ENCODE results near the gene PSG7.
"Not testable (repeated sequence)": the region's sequence is repeated elsewhere in the genome, so short reads cannot be mapped to it uniquely, and the experiment has no call there.

Gene PSG7

DNA sequence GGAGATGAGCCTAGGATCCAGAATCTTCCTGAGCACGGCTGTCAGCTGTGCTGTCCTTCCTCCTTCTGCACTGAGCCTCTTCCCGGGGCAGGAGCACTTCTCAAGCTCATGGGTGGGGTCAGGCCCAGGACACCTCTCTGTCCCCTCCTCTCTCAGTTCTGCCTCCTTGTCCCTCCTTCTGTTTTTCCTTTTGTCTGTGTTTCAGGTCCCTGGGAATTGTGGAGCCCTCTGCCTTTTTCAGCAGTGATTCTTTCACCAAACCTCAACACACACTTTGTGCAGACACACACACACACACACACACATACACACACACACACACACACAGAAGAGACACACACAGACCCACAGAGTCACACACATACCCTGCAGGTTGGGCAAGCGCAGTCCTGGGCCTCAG, at the start of gene PSG7:
PSG7 (minus strand) TSS at position 101 of the 400 bp plus-strand sequence. CDS start 131 bp downstream, outside the sequence.
- DNase-seq (ENCODE audit: extremely low spot score); POLR2A ChIA-PET; CTCF ChIA-PET: not testable (repeated sequence)

DNA sequence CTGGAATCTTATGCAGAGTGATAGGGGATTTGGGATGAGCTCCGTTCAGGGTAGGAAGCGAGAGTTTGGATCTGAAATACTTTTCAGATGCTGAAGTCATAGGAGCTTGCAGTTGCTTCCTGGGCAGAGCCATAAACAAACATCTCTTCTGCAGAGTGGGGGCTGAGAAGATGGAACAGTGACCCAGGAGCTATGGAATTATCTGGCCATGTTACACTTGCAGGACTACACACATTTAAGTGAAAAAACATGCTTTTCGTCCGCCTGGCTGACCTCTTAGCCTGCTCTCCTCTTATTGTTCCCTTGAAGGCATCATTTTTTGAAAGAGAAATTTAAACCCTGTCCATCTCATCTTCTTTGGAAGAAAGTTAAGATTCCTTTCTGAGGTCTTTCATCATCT, 48.6 kb upstream of the PSG7 start:
- ChIA-PET POLR2A (no interaction called here), CTCF (no interaction called here)
- TF ChIP-seq ARNT (IDR thresholded peaks at IDR 0.05), result no peak
- no peak for TF ChIP-seq NFRKB (IDR thresholded peaks at IDR 0.05)
- TF ChIP-seq, protein P1, sequence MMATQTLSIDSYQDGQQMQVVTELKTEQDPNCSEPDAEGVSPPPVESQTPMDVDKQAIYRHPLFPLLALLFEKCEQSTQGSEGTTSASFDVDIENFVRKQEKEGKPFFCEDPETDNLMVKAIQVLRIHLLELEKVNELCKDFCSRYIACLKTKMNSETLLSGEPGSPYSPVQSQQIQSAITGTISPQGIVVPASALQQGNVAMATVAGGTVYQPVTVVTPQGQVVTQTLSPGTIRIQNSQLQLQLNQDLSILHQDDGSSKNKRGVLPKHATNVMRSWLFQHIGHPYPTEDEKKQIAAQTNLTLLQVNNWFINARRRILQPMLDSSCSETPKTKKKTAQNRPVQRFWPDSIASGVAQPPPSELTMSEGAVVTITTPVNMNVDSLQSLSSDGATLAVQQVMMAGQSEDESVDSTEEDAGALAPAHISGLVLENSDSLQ (IDR thresholded peaks at IDR 0.05), result no peak
- no peak for TF ChIP-seq CTBP1 (IDR thresholded peaks at IDR 0.05; ENCODE audit: borderline replicate concordance)
- no peak for TF ChIP-seq BHLHE40 (IDR thresholded peaks at IDR 0.05; ENCODE audit: borderline replicate concordance)
- TF ChIP-seq LEF1 (IDR thresholded peaks at IDR 0.05; ENCODE audit: borderline replicate concordance), result no peak
- no peak for DNase-seq (ENCODE audit: extremely low spot score)

DNA sequence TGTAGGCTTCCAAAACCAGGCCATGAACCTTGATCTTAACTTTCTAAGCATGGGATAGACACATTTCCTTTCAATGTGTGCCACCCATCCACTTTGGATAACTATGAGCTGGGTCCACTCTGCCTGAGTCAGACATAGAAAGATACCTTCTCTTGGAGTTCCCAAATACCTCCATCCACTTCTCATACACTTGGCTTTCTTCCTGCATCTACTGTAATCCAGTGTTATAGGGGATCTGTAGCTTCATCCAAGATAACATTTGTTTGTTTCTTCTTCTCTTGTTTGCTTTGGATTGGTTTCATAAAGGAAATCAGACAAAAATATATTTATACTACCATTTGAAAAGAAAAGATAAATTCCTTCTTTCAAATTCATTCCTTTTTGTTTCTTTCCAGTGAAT, 45.1 kb upstream of the PSG7 start:
- CTCF ChIA-PET; DNase-seq (ENCODE audit: extremely low spot score); POLR2A ChIA-PET: not testable (repeated sequence)

DNA sequence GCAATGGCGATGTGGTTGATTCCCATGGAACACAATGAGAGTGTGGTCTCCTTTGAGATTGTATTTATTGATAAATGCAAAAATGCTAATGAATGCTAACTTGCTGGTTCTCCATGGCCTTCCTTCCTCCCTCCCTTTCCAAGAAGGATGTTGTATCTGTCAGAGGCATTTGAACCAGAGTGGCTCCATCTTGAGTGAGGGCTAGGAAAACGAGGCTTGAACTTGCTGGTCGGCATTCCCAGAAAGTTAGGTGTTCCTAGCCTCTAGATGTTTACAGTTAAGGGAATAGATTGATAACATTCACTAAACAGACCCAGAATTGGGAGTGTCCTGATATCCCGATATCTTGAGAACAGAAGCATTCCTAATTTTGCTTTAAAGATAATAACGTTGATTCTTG, 34.4 kb upstream of the PSG7 start:
- CTCF ChIA-PET; DNase-seq (ENCODE audit: extremely low spot score); POLR2A ChIA-PET: not testable (repeated sequence)

DNA sequence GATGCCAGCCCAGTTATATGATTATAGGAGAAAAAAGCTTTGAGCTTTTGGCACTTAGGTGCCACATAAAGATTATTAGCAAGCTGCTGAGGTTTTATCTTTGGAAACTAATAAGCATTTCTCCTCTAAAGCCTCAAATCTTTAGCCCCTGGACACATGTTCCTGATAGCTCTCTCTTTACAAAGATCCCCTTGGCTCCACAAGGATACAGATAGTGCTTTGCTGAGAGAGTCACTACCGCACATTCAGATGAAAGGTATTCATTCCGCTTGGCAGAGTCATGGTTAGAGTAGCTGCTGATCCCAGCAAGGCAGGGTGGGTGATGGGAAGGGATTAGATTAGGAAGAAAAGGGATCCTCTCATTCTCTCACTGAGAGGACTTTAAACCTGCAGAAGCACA, 28.2 kb upstream of the PSG7 start:
- ChIA-PET POLR2A (no interaction called here), CTCF (no interaction called here)
- DNase-seq (ENCODE audit: extremely low spot score), result no peak
- TF ChIP-seq ZNF384 (IDR thresholded peaks at IDR 0.05) (no peak), CTBP1 (IDR thresholded peaks at IDR 0.05; ENCODE audit: borderline replicate concordance) (no peak), ELF4 (IDR thresholded peaks at IDR 0.05) (no peak), NFRKB (IDR thresholded peaks at IDR 0.05) (no peak)

DNA sequence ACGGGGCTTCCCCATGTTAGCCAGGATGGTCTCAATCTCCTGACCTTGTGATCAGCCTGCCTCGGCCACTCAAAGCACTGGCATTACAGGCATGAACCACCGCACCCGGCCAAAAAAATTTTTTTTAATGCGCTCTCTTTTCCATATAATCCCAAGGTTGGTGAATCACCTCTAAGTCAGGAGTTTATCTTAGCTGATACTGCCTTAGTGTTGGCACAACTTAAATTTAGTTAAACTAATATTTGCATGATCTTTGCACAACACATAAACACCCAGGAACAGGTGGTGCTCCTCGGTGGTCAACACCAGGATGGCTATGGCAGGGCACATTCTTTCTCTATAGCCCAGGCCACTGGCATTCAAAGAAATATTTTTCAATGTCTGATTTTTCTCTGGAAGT, 24.1 kb upstream of the PSG7 start:
- no peak for DNase-seq (ENCODE audit: extremely low spot score)
- CTCF ChIA-PET, result no interaction called here
- TF ChIP-seq, protein P1 (IDR thresholded peaks at IDR 0.05), result no peak
- TF ChIP-seq ELF4 (IDR thresholded peaks at IDR 0.05), result no peak
- TF ChIP-seq BHLHE40 (IDR thresholded peaks at IDR 0.05; ENCODE audit: borderline replicate concordance), result no peak
- no peak for TF ChIP-seq SUZ12 (IDR thresholded peaks at IDR 0.05)
- POLR2A ChIA-PET, result no interaction called here

DNA sequence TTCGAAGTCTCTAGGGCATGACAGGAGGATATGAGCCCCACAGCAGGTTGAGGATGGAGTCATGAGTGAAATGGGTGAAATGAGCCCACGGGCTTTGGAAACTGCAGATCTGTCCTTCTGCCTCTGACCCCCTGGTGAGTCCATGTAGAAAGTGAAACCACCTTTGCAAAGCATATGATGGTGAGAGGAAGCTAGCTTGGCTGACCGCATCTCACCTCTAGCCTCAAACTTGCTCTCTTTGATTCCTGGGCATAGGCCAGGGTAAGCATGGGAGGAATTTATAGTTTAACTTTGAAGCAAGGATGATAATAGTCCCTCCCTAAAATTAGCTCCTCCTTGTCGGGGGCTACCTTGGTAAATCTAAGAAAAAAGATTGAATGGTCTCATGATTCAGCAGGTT, 15.1 kb upstream of the PSG7 start:
- CTCF ChIA-PET; POLR2A ChIA-PET; DNase-seq (ENCODE audit: extremely low spot score): not testable (repeated sequence)

DNA sequence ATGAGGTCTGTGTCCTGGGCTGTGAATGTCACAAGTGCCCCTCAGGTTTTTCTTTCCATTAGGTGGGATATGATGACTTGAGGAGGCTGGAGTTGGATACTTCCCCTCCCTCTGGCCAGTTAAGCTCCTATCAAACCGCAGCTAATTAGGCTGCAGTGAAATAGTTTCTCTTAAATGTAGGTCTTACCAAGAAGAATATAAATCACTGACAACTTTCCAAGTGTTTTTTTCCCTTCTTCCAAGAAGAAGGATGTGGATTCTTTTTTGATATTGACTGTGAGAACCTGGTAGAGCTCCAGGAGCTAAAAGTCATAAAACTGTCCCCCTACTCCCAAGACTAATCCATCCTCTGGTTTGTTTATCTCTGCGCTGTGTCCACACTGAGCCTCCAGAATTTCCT, 14.5 kb upstream of the PSG7 start:
- POLR2A ChIA-PET; DNase-seq (ENCODE audit: extremely low spot score); CTCF ChIA-PET: not testable (repeated sequence)

DNA sequence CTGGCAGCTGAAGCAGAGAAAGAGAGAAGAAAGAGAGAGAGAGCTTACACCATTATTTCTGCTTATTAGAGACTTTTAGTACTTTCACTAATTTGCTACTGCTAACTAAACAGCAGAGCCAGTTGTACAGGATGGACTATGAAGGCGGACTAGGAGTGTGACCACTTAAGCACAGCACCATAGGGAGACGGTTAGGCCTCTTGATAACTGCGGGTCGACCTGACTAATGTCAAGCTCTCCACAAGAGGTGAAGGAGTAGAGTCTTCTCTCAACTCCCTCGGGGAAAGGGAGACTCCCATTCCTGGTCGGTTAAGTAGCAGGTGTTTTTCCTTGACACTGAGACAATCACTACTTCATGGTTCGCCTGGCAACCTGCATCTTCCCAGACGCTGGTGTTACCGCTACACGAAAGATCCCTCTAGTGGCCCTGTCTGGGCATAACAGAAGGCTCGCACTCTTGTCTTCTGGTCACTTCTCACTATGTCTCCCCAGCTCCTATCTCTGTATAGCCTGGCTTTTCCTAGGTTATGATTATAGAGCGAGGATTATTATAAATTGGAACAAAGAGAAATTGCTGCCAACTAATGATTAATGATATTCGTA, 5.3 kb upstream of the PSG7 start:
- ChIA-PET CTCF (no interaction called here), POLR2A (no interaction called here)
- no peak for DNase-seq (ENCODE audit: extremely low spot score)
- TF ChIP-seq LEF1 (IDR thresholded peaks at IDR 0.05; ENCODE audit: borderline replicate concordance), result no peak
- TF ChIP-seq BHLHE40 (IDR thresholded peaks at IDR 0.05; ENCODE audit: borderline replicate concordance), result no peak
- no peak for TF ChIP-seq SUZ12 (IDR thresholded peaks at IDR 0.05)
- TF ChIP-seq ZNF384 (IDR thresholded peaks at IDR 0.05), result no peak
- no peak for TF ChIP-seq HDGF (IDR thresholded peaks at IDR 0.05; ENCODE audit: borderline replicate concordance)
- TF ChIP-seq CTBP1 (IDR thresholded peaks at IDR 0.05; ENCODE audit: borderline replicate concordance), result no peak
- no peak for TF ChIP-seq NFRKB (IDR thresholded peaks at IDR 0.05)
- TF ChIP-seq, protein P1 (IDR thresholded peaks at IDR 0.05), result no peak
- no peak for TF ChIP-seq ELF4 (IDR thresholded peaks at IDR 0.05)
- TF ChIP-seq SP1 (IDR thresholded peaks at IDR 0.05), result no peak
- TF ChIP-seq L3MBTL2 (conservative IDR thresholded peaks at IDR 0.05), result no peak

DNA sequence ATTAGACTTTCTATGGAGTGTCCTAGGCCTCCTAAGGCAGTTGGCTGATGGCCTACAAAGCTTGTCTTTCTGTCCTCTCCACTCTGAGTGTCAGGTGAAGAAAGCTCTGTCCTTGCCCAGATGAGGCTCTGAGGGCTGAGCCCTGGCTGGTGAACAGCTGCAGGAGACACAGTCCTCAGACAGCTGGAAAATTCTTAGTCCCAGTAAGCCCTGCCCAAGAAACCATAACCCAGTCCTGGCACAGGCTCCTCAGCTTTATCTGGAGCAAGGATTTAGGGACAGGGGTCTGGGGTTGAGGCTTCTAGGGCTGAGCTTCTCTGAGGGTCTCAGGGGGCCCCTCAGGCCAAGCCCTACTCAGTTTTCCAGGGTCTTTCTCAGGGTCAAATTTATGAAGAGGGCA, 2.3 kb downstream of the PSG7 start:
- CTCF ChIA-PET; POLR2A ChIA-PET; DNase-seq (ENCODE audit: extremely low spot score): not testable (repeated sequence)

DNA sequence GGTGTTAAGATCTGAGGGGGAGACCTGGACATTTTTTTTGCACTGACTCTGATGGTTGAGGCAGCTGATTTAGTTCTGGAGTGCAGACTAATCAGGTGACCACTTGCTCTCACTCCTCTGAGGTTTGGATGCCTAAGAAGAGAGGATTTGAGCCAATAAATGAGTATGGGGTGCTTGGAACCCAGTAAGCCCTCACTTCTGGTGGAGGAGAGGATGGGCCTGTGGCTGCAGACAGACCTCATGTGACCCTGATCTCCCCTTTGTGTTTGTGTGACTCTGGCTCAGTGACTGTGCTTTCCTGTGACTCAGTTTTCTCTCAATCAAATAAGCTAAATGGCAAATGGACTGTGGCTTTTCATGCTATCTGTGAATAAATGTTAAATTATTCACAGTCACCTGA, 2.8 kb downstream of the PSG7 start:
- not testable (repeated sequence) for DNase-seq (ENCODE audit: extremely low spot score)

DNA sequence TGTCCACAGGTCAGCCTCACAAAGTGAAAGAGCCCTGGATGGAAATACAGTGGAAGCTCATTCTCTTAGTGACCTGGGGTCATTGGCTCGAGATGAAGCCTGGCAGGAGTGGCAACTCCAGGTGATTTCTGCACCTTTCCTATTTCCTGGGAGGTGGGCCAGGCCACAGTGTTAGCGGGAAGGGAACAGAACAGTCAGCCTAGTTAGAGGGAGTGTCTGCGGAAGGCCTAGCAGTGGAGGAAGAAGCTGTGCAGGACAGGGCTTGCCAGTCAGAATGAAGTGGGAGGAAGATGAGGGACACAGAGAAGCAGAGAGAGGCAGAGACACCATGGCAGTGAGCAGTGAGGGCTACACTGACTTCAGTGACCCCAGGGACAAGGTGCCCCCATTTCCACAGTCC, 3.6 kb downstream of the PSG7 start:
- CTCF ChIA-PET; POLR2A ChIA-PET; DNase-seq (ENCODE audit: extremely low spot score): not testable (repeated sequence)

More for the DNA sequence above, 2.8 kb downstream of the PSG7 start:
- POLR2A ChIA-PET, CTCF ChIA-PET: not testable (repeated sequence)

DNA sequence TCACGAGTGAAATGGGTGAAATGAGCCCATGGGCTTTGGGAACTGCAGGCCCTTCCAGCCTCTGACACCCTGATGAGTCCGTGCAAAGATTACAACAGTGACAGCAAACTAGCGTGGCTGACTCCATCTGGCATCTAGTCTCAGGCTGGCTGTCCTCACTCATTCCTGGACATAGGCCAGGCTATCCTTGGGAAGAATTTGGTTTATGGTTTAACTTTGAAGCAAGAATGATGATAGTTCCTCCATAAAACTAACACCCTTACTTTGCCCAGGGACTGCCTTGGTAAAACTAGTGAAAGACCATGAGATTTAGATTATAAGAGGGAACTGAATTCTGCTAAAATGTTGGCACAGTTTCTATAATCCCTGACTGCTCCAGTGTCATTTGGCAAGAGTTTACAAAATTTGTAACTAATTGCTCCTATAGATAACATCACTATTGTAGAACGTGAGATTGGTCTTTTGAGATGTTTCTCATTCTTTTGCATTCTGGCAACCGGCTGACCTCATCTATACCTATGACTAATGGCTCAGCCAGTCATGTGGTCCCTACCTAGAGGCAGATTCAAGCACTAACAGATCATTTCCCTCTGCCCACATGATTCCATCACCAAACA, 4.4 kb downstream of the PSG7 start:
- DNase-seq (ENCODE audit: extremely low spot score); CTCF ChIA-PET; POLR2A ChIA-PET: not testable (repeated sequence)

DNA sequence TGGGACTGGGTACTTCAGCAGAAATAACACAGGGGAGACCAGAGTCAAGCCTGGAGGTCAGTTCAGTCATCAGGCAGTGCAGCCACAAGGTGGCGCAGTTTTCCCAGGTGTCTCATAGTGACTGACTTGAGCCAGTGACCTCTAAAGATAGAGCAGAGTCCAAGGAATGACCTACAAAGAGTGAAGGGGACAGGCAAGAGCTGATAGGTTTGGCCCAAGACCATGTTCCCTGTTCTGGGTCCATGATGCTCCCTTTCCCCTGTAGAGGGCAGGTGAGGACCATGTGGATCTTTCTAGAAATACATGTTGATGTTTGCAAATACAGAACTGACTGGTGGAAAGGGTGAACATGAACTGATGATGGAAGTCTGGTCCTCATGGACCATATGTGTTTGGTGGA, 6.8 kb downstream of the PSG7 start:
- DNase-seq (ENCODE audit: extremely low spot score); CTCF ChIA-PET; POLR2A ChIA-PET: not testable (repeated sequence)

All from HEK293T (cell line).